Measurements from ENCODE around the gene GNG11. TPM values are rescaled to one million over a fixed set of nuclear protein-coding genes. Genes with fewer than 3 reads are reported as not detected.

Gene GNG11
- total RNA-seq, 1 donor from 2014 or later, result 6.4 TPM

DNA sequence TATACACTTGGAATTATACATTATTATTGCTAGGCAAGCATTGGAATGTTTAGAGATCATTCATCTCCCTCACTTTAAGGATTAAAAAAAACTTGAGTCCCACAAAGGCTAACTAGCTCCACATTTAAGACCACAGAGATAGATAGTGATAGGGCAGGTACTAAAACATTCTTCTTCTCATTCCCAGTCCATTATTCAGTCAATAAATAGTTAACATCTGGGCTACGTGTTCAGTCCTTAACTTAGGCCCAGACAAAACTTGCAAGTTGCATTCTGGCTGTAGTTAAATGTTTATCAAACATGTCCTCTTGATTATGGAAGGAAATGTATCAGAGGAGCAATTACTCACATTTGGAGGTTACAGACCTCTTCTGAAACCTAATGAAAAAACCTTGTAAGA, 2.4 kb downstream of the GNG11 start:
- no peak for DNase-seq (ENCODE audit: low spot score in 2 of 2, unreplicated experiment in 2 of 2)
- H3K4me3 Mint-ChIP-seq, result peak overlapping the region; percentile 78
- H3K9me3 Mint-ChIP-seq, result no peaks in the 10 kb centered on the region
- H3K4me1 Mint-ChIP-seq, result peaks cover 9% of the 10 kb centered on the region
- peaks cover 6% of the 10 kb centered on the region for H3K36me3 Mint-ChIP-seq
- H3K27me3 Mint-ChIP-seq (ENCODE audit: low read depth), result peaks cover 6% of the 10 kb centered on the region
- peak overlapping the region; percentile 7 for H3K27ac Mint-ChIP-seq
- TF ChIP-seq, protein P1, sequence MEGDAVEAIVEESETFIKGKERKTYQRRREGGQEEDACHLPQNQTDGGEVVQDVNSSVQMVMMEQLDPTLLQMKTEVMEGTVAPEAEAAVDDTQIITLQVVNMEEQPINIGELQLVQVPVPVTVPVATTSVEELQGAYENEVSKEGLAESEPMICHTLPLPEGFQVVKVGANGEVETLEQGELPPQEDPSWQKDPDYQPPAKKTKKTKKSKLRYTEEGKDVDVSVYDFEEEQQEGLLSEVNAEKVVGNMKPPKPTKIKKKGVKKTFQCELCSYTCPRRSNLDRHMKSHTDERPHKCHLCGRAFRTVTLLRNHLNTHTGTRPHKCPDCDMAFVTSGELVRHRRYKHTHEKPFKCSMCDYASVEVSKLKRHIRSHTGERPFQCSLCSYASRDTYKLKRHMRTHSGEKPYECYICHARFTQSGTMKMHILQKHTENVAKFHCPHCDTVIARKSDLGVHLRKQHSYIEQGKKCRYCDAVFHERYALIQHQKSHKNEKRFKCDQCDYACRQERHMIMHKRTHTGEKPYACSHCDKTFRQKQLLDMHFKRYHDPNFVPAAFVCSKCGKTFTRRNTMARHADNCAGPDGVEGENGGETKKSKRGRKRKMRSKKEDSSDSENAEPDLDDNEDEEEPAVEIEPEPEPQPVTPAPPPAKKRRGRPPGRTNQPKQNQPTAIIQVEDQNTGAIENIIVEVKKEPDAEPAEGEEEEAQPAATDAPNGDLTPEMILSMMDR (IDR thresholded peaks at IDR 0.05; ENCODE audit: unreplicated experiment), result no peak

DNA sequence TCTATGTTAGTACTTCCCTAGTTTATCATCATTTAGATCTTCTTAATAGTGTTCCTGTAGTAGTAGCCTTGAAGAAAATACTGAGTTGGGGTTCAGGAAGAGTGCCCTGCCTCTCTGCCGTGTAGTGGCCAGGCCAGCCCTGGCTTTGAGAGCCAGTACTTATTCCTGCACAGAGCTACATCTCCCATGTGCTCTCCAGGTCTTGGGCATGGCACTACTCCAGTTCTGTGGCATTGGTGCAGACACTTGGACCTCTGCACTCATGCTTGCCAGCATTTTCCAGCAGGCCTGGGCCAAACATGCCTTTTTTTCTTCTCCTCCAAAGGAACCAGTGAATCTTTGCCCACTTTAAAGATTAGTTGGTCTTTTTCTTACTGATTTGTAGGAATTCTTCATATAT, 5.3 kb downstream of the GNG11 start:
- H3K27me3 Mint-ChIP-seq (ENCODE audit: low read depth), result peaks cover 2% of the 10 kb centered on the region
- no peak for DNase-seq (ENCODE audit: low spot score in 2 of 2, unreplicated experiment in 2 of 2)
- peaks cover 6% of the 10 kb centered on the region for H3K36me3 Mint-ChIP-seq
- no peak overlapping the region for H3K4me3 Mint-ChIP-seq
- TF ChIP-seq, protein P1 (IDR thresholded peaks at IDR 0.05; ENCODE audit: unreplicated experiment), result no peak
- peaks cover 9% of the 10 kb centered on the region for H3K4me1 Mint-ChIP-seq
- H3K27ac Mint-ChIP-seq, result no peak overlapping the region
- H3K9me3 Mint-ChIP-seq, result no peaks in the 10 kb centered on the region

DNA sequence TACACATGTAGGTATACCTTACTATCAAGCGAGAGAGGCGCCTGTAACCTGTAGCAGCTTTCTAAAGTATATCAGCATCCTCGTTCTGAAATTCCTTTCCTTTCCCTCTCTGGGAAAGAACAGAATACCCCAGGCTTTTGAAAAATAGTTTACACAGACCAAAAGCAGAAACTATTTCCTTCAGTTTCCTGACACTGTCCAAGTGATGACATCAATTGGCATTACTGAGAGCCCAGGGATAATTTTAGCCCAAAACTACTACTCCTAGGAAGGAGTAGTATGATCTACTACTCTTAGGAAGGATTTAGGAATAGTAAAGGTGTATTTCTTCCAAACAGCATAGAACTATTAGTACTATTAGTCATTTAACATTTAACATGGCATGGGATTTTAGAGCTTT, 6.0 kb downstream of the GNG11 start:
- TF ChIP-seq, protein P1 (IDR thresholded peaks at IDR 0.05; ENCODE audit: unreplicated experiment), result no peak
- Mint-ChIP-seq H3K4me1 (peaks cover 8% of the 10 kb centered on the region), H3K9me3 (no peaks in the 10 kb centered on the region), H3K36me3 (peaks cover 6% of the 10 kb centered on the region), H3K27ac (no peak overlapping the region), H3K27me3 (ENCODE audit: low read depth) (no peaks in the 10 kb centered on the region), H3K4me3 (no peak overlapping the region)
- no peak for DNase-seq (ENCODE audit: low spot score in 2 of 2, unreplicated experiment in 2 of 2)

DNA sequence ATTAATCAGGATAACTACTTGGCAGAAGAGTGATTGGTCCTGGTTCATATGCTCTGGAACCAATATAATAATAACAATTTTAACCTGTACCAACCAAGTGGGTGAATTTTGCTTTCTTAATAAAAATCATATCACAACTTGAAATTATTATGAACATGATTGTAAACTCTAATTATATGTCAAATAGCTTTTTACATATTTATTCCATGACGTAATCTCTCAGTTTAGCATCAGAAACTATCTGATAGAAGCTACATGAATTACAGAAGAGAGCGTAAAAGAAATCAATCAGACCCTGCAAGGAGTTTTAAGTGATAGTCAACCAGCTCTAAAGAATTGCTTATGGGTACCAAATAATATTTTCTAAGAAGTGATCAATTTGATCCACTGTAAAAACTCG, 10.1 kb downstream of the GNG11 start:
- TF ChIP-seq, protein P1 (IDR thresholded peaks at IDR 0.05; ENCODE audit: unreplicated experiment), result no peak
- DNase-seq (ENCODE audit: low spot score in 2 of 2, unreplicated experiment in 2 of 2), result no peak
- Mint-ChIP-seq H3K4me1 (peaks cover 8% of the 10 kb centered on the region), H3K27ac (no peak overlapping the region), H3K27me3 (ENCODE audit: low read depth) (no peaks in the 10 kb centered on the region), H3K36me3 (peaks cover 1% of the 10 kb centered on the region), H3K9me3 (no peaks in the 10 kb centered on the region), H3K4me3 (no peak overlapping the region)

DNA sequence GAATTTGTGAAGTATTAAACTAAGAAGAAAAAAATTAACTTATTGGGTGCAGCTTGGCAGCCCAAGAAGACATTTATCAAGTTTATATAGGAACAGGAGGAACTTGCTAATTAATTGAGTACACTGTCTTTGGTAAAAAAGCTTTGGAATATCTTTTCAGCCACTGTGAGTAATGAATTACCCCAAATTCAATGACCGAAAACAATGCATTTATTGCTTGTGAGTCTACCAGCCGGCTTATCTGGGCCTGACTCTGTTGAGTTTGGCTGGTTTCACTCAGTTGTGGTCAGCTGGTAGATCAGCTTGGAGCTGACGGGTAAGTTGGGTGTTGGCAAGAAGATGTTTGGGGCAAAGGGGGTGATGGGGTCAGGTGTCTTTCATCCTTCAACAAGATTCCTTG, 11.6 kb downstream of the GNG11 start:
- peaks cover 3% of the 10 kb centered on the region for H3K27me3 Mint-ChIP-seq (ENCODE audit: low read depth)
- no peaks in the 10 kb centered on the region for H3K36me3 Mint-ChIP-seq
- no peaks in the 10 kb centered on the region for H3K9me3 Mint-ChIP-seq
- H3K4me1 Mint-ChIP-seq, result peaks cover 8% of the 10 kb centered on the region
- TF ChIP-seq, protein P1 (IDR thresholded peaks at IDR 0.05; ENCODE audit: unreplicated experiment), result no peak
- H3K27ac Mint-ChIP-seq, result no peak overlapping the region
- DNase-seq (ENCODE audit: low spot score in 2 of 2, unreplicated experiment in 2 of 2), result no peak
- H3K4me3 Mint-ChIP-seq, result no peak overlapping the region

DNA sequence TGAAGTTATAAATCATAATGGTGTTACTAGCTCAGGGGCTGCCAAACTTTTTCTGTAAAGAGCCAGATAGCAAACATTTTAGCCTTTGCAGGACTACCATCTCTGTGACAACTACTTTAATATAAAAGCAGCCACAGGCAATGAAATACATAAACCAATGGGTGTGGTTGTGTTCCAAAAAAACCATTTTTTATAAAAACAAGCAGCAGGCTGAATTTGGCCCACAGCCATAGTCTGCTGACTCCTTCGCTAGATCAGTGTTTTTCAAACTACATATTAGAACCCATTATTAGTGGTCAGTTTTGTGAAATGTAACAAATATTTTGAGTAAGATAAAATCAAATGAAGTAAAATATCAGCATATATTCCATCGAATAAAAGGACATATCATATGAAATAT, 13.6 kb downstream of the GNG11 start:
- Mint-ChIP-seq H3K27me3 (ENCODE audit: low read depth) (peaks cover 7% of the 10 kb centered on the region), H3K4me1 (peaks cover 8% of the 10 kb centered on the region), H3K36me3 (no peaks in the 10 kb centered on the region), H3K27ac (no peak overlapping the region), H3K4me3 (no peak overlapping the region), H3K9me3 (no peaks in the 10 kb centered on the region)
- DNase-seq (ENCODE audit: low spot score in 2 of 2, unreplicated experiment in 2 of 2), result no peak
- TF ChIP-seq, protein P1 (IDR thresholded peaks at IDR 0.05; ENCODE audit: unreplicated experiment), result no peak

Data from mesothelial cell of epicardium (in vitro differentiated cells).